Measurements from ENCODE around the gene LELP1.

The LELP1 gene

DNA sequence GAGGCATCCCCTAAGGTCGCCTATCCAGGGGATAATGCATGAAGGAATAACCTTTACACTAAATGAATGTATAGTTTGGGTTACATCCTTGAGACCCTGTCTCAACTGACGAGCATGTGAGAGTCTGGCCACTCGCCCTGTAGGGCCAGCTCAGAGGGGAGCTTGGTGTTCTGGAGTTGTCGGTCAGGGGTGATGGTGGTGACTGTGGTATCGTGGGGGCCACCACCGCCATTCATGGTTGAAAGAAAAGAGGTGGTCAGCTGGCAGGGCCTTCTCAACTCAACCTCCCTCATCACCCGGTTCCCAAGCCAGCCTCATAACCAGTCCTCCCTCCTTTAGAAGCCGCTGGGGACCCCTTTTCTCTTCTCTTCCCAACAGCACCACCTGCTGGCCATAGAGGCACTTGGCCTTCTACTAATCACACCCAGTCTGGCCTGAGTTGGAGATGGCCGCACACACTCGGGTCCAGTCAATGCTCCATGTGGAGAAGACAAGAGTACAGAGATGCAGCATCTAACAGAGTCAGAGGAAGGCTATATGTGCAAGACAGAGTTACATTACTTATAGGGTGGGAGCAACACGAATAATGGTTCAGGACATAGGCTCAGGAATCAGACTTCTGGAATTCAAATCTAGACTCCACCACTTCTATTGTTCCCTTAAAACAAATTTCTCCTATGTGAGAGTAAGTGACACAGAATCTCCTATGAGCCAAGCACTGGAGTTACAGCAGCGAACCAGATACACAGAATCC, 26.0 kb downstream of the LELP1 start:
- DNase-seq, result peak; percentile 22 to 38

DNA sequence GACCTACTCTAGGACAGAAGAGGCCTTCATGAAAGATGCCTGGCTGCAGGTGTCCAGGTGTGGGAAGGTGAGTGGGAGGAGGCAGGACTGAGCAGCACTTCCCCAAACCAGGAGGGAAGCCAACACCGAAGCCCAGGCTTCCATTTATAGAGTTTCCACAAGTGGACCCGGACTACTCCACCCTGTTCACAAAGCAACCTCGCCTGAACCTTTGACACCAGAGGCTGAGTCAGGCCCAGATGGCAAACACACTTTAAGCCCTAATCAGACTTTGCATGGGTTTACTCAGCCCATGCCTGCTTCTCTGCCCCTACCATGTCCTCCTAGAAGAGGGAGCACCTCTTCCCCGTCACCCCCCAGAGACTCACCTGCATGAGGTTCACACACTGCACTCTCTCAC, 28.1 kb downstream of the LELP1 start:
- no peak for DNase-seq

- no peak for DNase-seq
Observed at GRCh38 chr1:153231785-153232184, 28.6 kb downstream of the LELP1 start.

GRCh38 chr1:153232553-153232952, 29.3 kb downstream of the LELP1 start:
- no peak for DNase-seq

DNA sequence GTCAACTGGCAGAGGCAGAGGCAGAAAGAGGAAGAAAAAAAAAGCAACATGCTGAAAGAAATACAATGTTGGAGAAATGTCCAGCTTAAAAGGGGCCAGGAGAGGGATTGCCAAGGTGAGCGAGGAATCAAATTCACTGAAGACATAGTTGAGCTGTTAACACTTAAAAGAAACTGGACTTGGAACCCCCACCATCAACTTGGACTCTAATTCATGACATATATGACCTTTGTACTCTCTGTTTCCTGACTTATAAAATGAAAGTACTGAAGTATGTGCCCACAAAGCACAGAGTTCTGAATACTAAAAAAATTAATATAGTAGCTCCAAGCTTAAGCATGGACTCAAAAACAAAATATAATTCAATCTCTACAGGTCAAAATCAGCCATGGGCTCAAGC, 30.2 kb downstream of the LELP1 start:
- no peak for DNase-seq

- no peak for DNase-seq
Observed at GRCh38 chr1:153238527-153238926, 35.3 kb downstream of the LELP1 start.

DNA sequence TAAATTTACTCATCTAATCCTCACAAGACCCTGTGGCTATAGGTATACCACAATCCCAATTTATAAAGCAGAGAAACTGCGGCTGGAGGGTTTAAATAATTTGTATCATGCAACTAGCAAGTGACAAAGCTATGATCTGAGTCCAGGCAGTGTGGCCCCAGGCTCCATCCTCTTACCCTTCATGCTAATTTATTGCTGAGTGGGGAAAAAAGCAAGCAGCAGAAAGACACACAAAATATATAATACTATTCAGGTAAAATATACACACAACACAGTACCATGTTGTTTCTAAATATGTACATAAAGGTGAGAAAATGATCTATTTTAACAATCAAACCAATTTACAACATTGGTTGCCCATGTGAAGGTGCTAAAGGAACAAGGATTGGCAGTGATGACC, 38.9 kb downstream of the LELP1 start:
- DNase-seq, result no peak

DNA sequence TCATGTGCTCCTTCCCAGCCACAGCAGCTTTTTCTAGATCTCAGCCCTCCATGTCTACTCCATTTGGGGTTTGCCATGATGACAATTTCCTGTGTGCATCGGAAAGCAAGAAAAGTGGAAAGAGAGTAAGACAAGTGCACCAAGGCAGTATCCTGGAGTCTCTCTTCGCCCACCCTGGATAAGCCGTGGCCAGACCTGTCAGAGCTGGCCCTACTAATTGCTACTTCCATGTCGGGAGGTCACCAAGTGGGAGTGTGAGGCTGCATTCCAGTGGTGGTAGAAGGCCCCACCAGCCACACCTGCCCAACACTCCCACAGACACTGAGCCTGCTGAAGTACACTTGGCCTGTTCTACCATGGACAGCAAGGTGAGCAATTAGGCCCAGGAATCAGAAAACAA, 42.2 kb downstream of the LELP1 start:
- DNase-seq, result no peak

DNA sequence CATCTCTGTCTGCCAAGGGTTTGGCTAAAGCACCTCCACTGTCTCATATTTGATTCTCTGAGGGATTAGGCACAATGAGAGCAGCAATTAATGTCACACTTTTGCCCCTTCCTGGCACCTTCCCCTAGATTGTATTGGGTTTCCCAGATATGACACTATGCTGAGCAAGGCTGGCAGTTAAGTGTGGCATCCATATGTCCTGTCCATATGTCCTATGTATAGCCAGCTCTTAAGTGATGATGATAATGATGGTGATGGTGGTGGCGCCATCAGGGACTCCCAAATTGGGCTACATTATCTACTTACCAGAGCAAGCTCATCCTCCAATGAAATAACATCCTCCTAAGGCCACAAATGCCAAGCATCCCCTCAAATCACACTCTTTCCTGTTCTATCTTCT, 42.8 kb downstream of the LELP1 start:
- DNase-seq, result no peak

GRCh38 chr1:153246825-153247224, 43.6 kb downstream of the LELP1 start:
- DNase-seq, result no peak

- no peak for DNase-seq
Observed at GRCh38 chr1:153248176-153248879, 45.1 kb downstream of the LELP1 start.

DNA sequence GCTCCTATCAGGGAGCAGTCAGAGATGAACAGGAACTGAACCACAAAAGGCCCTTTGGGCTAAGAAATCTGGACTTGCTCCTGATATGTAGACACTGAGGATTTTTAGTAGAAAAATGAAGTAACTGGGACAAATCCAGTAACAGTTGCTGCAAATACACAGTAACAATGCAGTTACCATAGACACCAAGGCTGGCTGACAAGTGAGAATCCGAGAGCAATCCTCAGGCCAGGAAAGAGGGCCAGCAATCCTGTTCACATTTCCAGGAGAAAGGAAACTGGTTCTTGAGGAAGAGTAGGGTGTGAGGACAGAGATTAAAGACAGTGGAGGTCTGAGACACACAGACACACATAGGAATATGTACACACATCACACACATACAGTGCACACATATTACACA, 46.9 kb downstream of the LELP1 start:
- no peak for DNase-seq

DNA sequence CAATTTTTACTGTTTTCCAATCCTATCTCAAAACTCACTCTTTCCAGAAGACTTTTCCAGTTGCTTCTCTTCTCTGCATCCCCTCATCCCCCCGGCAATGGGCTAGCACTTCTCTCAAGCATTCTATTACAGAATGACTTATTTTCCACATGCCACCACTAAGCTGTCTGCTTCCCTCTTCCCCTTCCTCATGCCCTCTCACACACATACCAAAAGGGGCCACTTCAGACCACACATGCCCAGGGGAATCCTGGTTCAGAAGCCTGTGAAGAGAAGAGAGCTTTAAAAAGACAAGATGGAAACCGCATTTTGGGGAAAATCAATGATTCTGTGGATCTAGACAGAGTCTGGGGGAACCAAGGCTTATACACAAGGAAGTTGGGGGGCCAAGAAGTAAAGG, 47.9 kb downstream of the LELP1 start:
- DNase-seq, result no peak

GRCh38 chr1:153251562-153251961, 48.3 kb downstream of the LELP1 start:
- DNase-seq, result no peak

- no peak for DNase-seq
Observed at GRCh38 chr1:153251988-153252387, 48.8 kb downstream of the LELP1 start.

DNA sequence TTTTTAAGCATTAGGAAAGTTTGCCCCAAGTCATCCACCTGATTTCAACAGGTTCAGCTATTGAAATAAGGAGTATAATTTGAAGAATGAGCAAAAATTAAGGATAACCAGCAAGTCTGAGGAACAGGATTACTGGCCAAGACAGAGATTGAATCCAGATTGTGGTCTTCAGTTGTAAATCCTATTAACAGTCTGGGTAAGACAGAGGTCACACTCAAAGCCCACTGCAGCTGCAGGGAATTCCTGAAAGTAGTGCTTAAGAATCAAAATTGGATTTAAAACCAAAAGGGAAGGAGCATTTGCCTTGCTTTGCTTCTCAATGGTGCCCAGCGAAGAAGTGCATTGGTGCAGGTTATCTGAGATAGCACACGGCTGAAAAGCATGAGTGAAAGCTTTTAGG, 49.8 kb downstream of the LELP1 start:
- no peak for DNase-seq

DNA sequence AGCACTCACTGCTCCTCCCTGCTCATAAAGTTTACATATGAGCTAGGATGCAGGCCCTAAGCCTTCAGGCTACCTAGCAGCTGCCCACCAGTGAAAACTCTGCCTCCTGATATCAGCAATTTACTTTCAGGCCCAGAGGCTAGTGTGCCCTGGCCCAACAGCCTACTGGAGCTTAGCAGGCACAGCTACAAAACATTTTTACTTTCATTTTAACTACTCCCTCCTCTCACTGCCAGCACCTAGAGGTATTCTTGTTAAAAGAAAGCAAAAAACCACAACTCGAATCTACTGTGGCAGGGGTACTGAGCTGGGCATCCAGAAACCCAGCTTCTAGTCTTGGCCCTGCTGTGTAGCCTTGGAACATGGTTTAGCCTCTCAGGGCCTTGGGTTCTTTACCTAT, 50.5 kb downstream of the LELP1 start:
- DNase-seq, result no peak

All from activated CD4-positive, alpha-beta T cell treated with anti-CD3 and anti-CD28 coated beads, Interleukin-2, amount 50 U/mL, for 48 hours (primary cell).